ENCODE results near the gene ACOT9.
"Not testable (repeated sequence)": the region's sequence is repeated elsewhere in the genome, so short reads cannot be mapped to it uniquely, and the experiment has no call there.

Gene ACOT9

DNA sequence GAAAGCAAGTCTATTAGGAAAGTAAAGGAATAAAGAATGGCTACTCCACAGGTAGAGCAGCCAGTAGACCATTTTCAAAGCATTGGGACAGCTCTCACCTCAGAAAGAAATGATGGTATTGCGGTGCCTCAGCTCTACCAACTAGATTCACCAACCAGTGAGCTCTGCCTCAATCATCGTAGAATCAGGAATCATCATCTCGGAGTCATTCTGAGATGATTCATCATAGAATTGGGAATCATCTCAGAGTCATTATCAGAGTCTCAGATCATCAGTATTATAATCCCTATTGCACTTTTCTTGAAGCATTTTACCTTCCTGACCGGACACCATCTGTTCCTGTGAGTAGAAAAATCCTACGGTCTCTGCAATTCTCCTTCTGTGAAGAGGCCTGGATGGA lies 22.4 kb upstream of the ACOT9 start:
- DNase-seq (ENCODE audit: low spot score) = no peak

DNA sequence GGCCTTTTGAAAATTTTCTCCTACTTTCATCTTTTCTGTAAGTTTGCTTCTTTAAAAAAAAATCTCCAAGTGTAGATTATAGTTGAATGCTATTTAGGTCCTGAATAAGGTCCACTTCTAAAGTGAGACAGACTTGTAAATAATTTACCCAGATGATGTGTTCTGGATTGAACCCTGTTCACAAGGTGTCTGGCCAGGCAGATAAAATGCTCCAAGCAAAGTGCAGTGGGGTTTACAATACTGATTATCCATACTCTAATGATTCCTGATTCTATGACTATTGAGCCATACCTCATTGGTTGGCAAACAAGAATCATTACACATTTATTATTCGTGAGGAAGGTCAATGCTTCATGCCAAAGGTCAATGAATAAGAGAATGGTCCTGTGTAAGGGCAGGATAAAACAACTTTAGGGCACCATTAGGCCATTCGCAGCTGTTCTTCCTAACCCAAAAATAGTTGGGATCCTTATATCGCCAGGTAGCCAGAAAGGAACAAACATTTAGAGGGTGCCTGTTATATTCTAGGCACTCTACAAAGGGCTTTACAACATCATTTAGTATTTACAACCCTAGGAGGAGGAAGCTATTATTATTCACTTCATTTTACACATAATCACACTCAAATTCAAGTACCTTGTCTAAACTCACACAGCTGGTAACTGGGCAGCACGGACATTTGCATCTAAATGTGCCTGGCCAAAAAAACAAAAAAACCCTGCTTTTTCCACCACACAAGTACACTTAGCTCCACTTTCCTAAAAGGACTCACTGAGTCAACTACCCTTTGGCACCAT lies 21.3 kb upstream of the ACOT9 start:
- DNase-seq (ENCODE audit: low spot score) = no peak

DNA sequence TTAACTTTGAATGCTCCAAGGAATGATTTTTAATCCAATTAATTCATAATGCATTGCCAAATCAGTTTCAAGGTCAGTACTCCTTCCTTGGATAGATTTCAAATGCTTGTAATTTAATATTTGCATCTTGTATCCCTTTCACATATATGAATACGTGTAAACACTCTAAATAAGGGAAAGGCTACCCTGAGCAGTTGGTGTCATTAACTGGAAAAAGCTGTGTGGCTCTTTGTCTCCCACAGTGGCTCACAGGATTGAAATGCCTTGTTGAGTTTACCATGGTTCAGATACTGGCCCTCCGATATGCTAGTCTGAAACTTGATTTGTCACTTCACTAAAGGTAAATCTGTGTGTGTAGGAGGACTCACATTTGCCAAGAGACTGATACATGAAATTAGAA lies 16.7 kb upstream of the ACOT9 start:
- no peak for DNase-seq (ENCODE audit: low spot score)

DNA sequence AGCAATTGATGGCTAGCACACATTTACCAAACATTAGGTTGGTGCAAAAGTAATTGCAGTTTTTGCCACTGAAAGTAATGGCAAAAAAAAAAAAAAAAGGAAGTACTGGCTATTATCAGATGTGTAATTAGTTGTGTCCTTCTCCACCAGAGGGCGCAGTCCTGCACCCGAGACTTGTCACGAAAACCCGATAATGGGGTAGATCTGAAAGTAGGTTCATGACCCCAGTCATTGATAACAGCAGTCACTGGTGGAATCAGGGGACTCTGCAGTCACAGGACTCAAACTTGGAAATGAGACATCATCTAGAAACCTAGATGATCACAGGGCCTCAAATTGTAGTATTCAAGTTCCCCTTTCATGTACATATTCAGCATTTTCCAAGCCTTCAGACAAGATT lies 13.1 kb upstream of the ACOT9 start:
- DNase-seq (ENCODE audit: low spot score) = peak; percentile 52

DNA sequence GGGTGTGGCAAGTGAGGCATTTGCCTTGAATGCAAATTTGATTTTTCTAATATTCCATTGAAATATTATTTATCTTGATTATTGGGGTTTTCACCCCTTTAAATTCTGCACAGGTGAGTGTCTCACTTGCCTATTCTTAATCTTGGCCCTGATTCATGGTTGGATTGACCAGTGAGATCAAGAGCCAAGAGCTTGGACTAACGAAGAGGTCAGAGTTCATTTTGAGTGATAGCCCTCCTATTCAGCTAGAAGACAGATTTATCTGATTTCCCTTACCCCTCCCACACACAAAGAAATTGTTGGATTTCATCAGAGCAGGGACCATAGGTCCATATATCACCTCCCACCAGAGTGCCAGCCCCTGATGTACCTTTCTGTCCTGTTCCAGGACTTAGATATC lies 11.6 kb upstream of the ACOT9 start:
- no peak for DNase-seq (ENCODE audit: low spot score)

DNA sequence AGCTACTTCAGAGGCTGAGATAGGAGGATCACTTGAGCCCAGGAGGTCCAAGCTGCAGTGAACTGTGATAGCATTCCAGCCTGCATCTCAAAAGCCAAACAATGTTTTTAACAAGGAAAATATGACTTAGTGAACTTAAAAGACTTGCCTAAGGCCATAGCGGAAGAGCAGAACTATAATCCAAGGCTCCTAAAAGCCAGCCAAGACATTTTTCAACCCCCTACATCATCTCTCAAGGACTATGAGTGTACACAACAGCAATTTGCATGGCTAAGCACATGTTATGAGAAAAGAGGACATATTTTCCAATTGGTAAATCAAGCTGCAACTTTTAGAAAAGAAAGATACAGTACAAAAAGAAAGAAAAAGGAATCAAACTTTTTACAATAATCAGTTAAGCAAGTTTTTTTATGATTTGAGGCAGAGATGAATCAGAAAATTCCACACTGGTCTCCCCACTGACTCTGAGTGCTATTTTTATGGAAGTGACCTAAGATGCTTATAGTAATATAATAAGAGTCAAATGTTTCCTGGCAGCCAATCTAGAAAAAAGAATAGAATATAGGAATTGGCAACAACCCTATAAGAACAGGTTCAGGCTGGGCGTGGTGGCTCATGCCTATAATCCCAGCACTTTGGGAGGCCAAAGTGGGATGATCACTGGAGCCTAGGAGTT lies 9.8 kb upstream of the ACOT9 start:
- DNase-seq (ENCODE audit: low spot score) = no peak

DNA sequence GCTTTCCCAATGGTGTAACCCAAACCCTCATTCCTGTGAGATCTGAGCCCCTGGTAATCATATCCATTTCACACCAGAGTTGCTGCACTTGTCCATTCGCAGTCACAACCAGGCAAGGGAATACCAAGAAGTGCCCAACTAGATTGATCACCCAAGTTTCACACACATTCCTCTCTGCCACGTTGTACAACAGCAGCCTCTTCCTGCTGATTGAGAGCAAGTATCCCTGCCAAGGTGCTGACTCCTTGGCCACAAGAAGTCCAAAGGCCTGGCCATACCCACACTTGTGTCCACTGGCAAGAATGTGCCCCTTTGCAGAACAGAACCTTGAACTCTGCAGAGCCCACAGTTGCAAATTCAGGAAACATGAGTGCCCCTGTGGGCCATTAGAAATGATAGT lies 6.5 kb upstream of the ACOT9 start:
- DNase-seq (ENCODE audit: low spot score) = no peak

DNA sequence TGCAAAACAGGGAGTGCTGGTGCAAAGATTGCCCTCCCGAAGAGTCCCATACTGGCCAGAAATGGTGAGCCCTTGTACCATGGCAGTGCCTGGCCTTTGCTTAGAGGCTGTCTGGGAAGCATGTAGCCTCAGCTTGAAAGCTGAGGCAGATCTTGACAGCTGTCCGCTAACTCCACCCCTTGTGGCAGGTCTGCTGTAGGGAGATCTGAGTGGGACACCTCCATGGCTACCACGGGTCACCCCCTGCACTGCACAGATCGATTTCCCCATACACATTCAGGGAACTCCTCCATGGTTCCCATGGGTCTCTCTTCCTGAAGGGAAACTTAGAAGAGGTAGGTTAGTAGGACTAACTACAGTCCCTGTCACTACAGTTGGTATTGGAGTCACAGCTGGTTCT lies 6.1 kb upstream of the ACOT9 start:
- DNase-seq (ENCODE audit: low spot score) = no peak

DNA sequence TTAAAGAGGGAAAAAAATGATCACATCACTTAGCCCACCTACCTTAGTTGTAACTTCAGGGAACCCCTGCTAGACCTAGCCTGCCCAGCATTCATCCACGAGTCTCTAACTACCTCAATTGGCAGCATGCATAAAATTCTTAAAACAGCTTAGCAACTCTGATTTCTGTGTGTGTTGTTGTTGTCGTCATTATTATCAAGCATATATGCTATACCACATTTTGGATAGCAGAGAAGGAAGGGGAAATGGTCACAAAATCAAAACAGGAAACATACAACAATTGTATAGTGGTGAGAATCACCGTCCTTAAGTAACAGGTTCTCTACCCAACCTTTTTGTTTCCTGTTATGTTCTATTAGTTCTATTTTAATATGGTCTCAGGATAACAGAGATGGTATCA lies 2.7 kb upstream of the ACOT9 start:
- no peak for DNase-seq (ENCODE audit: low spot score)

DNA sequence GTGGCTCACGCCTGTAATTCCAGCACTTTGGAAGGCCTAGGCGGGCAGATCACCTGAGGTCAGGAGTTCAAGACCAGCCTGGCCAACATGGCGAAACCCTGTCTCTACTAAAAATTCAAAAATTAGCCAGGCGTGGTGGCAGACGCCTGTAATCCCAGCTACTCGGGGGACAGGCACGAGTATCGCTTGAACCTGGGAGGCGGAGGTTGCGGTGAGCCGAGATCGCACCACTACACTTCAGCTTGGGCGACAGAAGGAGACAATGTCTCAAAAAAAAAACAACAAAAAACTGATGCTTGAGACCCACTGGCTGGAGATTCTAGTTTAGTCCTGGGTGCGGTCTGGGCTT lies 521 bp upstream of the ACOT9 start:
- not testable (repeated sequence) for DNase-seq (ENCODE audit: low spot score)

DNA sequence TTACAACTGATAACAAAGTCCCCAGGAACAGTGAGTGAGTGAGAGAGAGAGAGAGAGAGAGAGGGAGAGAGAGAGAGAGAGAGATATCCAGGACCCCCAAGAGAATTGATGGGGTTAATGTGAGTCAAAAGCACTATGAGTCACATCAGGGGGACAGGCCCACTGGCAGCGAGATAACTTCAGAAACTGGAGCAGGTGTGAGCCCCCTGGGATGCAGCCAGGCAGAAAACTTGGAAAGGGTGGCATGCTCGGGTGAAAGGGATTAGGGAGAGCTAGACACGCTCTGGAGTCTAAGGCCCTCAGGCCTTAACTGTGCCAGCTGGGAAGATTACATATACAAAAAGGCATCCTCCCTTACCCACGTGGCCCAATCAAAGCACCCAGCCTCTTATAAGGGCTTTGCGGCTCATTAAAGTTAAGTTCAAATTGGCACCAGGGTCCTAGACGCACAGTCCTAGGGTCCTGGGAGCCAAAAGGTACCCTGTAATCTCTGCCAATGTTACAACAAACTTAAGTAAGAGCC lies 841 bp downstream of the ACOT9 start:
- no peak for DNase-seq (ENCODE audit: low spot score)

DNA sequence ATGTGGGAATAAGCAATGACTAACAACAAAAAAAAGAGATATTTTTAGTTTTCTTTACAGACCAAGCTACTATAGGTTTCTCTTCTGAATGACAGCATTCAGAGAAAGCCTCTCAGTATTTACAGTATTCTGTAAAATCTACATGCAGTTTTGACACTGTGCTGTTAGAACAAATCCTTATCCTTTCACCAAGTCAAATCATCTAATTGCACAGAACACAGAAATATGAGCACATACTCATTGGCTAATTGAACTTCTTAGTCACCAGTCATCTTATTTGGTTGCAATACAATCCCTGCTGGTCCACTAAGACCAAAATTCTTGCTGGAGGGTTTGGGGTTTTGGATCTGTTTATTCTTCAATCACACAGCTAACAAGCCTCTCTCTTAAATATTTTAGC lies 5.7 kb downstream of the ACOT9 start:
- DNase-seq (ENCODE audit: low spot score) = no peak

DNA sequence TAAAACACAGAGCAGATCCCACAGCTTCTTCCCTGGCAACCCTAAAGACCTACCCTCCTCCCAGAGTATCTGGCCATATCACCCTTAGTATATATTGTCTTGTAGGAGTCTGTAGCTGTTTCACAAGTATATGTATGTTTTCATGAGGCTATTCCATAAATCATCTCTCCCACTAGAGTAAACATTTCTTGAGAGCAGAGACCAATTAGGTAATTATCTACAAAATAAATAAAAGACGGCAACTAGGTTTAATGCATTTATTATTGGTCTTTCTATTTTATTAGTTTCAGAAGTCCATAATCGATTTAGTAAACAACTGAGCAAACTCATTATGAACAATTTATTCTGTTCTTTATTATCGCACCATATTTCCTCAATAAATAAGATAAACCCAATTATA lies 7.0 kb downstream of the ACOT9 start:
- DNase-seq (ENCODE audit: low spot score) = no peak

DNA sequence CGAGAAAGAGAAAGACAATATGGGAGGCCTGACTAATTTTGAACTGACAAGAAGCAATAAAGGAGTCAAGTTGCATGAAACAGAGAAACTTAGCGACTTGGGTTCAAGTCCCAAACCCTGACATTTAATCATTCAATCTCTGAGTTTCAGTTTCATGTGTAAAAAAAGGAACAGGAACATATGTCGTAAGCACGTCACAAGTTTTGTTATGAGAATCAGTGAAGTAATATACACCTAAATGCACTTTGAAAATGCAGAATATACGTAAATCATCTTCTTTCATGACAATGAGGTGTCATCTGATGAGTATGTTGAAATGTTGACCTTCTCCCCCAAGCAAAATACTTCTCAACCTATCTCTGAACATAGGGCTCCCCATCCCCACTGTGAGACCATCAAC lies 10.4 kb downstream of the ACOT9 start:
- no peak for DNase-seq (ENCODE audit: low spot score)

DNA sequence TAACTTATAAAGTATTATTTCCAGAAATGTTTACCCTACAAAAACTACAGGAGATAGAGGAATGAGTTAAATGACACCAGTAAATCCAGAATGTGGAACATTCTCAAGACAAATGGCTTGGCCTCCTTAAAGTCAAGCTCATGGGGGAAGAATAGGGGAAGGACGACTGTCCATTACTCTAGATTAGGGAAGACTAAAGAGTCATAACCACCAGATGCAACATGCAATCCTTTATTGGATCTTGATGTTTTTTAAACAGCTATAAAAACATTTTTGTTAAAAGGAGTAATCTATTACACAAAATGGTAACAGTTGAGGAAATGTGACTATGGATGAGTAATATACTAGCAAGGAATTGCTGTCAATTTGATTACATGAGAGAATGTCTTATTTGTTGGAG lies 11.1 kb downstream of the ACOT9 start:
- no peak for DNase-seq (ENCODE audit: low spot score)

DNA sequence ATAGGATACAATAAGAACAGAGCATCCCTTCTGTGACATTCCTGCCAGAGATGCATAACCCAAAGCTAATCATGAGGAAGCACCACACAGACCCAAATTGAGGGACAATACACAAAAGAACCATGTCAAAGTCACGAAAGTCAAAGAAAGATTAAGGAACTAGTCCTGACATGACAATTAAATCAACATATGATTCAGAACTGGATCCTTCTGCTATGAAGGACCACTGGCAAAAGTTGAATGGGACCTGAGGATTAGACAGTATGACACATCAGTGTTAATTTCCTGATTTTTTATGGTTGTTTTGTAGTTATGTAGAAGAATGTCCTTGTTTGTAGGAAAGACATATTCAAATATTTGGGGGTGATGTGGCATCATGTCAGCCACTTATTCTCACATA lies 13.9 kb downstream of the ACOT9 start:
- DNase-seq (ENCODE audit: low spot score) = peak; percentile 48

DNA sequence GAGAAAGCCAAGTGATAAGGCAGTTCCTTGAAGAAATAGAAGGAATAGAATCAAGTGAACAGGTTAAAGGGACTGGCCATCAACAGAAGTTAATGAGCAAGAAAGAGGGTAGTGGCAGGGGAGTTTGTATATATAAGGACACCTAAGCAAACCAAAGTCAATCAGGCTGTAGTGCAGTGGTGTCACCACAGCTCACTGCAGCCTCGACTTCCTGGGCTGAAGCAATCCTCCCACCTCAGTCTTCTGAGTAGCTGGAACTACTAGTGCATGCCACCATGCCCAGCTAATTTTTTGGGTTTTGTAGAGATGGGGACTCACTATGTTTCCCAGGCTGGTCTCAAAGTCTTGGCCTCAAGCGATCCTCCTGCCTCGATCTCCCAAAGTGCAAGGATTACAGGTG lies 15.9 kb downstream of the ACOT9 start:
- no peak for DNase-seq (ENCODE audit: low spot score)

DNA sequence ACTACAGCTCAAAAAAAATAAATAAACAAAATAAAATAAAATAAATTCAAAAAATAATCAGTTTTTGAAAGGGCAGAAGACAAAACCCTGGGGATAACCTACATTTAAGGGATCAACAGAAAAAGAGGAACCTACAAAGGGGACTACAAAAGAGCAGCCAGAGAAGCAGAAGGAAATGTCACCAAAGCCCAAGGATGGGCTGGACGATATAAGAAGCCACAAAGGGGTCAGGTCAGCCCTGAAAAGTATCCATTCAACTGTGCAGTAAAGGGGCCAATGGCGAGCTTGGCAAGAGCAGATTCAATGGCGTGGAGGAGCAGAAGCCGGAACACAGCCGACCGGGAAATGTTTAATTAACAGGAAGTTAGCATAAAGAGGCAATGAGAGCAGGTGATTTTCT lies 16.9 kb downstream of the ACOT9 start:
- DNase-seq (ENCODE audit: low spot score) = no peak

DNA sequence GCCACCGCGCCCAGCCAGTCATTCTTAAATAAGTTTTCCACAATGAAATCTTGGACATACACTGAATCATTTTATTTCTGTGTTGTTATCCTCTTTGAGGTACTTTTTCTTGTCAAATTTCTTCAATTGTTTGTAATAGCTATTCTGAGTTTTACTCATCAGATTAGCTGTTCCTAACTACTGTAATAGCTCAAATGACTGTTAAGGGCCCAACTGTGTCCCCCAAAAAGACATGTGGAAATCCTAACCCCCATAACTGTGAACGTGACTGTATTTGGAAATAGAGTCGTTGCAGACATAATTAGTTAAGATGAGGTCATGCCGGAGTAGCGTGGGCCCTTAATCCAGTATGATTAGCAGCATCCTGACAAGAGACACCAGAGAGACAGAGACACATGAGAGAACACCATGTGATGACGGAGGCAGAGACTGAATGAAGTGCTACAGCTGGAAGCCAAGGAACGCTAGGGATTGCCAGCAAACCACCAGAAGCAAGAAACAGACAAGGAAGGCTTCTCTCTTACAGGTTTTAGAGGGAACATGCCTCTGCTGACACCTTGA lies 22.9 kb downstream of the ACOT9 start:
- no peak for DNase-seq (ENCODE audit: low spot score)

DNA sequence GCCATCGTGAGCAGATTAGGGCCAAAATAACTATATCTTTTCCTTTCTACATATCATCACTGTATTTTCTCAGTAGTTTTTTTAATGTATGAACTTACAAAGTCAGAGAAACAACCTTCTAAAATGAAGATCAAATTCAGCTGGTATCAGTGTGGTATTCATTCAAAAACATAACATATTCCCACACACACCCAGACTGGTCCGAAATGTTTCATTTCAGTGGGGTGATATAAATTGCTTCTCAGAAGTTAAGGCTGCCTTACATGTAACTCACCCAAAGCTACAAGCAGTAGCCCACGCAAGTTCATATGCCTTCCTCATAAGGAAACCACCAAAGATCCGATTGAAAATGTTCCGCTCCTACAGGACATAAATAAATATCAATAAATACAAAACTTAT lies 37.8 kb downstream of the ACOT9 start:
- DNase-seq (ENCODE audit: low spot score) = no peak

DNA sequence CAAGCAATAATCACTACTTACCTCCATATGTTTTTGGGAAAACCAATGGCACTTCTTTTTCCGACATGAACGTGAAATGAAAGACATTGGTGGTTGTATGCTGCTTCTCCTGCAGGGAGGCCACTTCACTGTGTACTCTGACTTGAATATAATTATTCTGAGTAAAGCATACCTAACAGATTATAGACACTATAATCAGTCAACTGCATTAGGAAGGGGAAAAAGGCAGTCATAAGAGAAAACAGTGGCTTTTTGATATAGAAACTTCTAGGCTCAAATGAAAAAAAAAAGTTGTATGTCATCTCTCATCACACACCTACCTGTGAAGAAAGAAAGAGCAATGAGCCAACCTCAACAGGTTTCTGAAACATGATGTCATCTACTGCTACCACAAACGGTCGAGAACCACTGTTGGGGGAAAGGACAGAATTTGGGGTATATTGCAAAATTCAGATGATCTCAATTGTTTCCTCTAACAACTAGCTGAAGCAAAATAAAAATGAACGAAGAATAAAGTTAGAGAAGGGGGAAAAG lies 38.3 kb downstream of the ACOT9 start:
- DNase-seq (ENCODE audit: low spot score) = no peak

DNA sequence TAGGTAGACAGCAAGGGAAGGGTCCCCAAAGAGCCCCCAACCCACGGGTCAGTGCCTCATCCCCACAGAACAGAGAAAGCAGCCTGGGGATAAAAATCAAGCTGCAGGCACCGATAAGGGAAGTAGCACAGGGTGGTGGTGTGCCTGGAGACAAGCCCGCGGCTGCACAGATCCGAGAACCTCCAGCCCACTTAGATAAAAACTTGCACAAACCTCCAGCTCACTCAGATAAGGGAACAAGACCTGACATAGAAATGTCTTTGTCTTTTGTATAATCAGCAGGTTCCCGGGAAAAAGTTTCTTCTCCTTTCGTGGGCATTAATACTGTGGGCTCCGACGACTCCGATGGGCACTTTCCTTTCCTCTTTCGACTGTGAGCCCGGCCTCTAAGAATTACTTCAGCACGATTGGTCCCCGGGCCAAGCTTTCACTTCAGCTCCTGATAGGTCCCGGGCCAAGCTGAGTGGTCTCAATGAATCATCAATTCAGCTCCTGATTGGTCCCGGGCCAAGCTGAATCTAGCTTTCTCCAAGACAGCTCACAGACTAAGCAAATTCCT lies 43.4 kb downstream of the ACOT9 start:
- no peak for DNase-seq (ENCODE audit: low spot score)

DNA sequence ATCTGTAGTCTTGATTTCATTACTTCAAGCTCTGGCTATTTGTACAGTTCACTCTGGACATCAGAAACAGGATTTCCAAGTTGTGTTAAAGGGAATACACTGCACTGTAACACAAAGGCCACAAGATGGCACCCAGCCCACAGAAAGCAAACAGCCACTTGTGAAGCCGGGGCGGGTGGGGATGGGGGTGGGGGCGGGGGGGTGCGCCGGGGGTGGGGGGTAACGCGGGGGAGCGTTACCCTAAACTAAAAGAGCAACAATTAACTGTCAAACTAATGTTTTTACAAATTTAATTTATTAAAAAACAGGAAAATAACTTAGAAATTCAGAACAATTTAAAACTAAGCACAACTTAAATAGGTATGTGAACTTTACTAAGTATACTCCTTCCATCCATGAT lies 48.5 kb downstream of the ACOT9 start:
- peak; percentile 36 for DNase-seq (ENCODE audit: low spot score)

Data from kidney capillary endothelial cell (primary cell).